A549 (cell line): ENCODE data around the gene TMEM95. TPM values are rescaled to one million over a fixed set of nuclear protein-coding genes. Genes with fewer than 3 reads are reported as not detected.

ENCODE experiments used
- ATAC-seq, 2 experiments: fragments of 200-7000 bp in 1 of 2; fragments of >200 bp in 1 of 2; cut with Nextera tagmentation in 1 of 2; cut with Tn5 transposase in 1 of 2; 3 replicates each; pipeline versions ENCODE4 v1.8.0 to v1.9.1; 2018 to 2020; ENCODE audit warnings: mild to moderate bottlenecking in 1 of 2, moderate library complexity in 1 of 2
- CTCF ChIA-PET: fragments of 300-600 bp; sonication (Branson Sonifier 250); formaldehyde crosslinking; extraction: SDS; loops from one replicate; lab custom pipeline; 2021; ENCODE audit warnings: antibody characterized with exemption, inconsistent platforms; lab: Yijun Ruan, JAX
- POLR2A ChIA-PET: fragments of 350-600 bp; formaldehyde crosslinking; extraction: SDS; loops from one replicate; lab custom pipeline; 2021; ENCODE audit warnings: antibody characterized with exemption, inconsistent platforms; lab: Yijun Ruan, JAX
- DNase-seq, 2 experiments: peaks; one replicate each; pipeline versions ENCODE4 v3.0.0 to v3.0.0-alpha.2; 2011 to 2016; ENCODE audit warnings: low read depth in 1 of 2, low spot score in 1 of 2
- FAIRE-seq: peaks from 2 replicates; lab custom pipeline; 2011; peaks lifted over from hg19 to GRCh38; lab: Jason Lieb, UNC
- H3K27ac ChIP-seq, 2 experiments: fragments of >200 bp; sonication (Bioruptor Twin); formaldehyde crosslinking; 3 replicates each; pipeline ENCODE4 v1.5.1; 2016 to 2017
- H3K4me1 ChIP-seq: fragments of >200 bp; sonication (Bioruptor Twin); formaldehyde crosslinking; 3 replicates; pipeline ENCODE4 v1.6.1; 2016
- H3K4me2 ChIP-seq: fragments of >200 bp; sonication (Bioruptor Twin); formaldehyde crosslinking; 3 replicates; pipeline ENCODE4 v1.6.1; 2016
- H3K4me3 ChIP-seq: fragments of >200 bp; sonication (Bioruptor Twin); formaldehyde crosslinking; 3 replicates; pipeline ENCODE4 v1.5.1; 2016
- H3K9me3 ChIP-seq: fragments of >200 bp; sonication (Bioruptor Twin); formaldehyde crosslinking; 3 replicates; pipeline ENCODE4 v1.6.1; 2016
- ATOH8 ChIP-seq: fragments of 250-450 bp; sonication (Bioruptor Pico); IDR thresholded peaks from 2 replicates; pipeline ENCODE4 v1.5.0; 2020; ENCODE audit warnings: low read depth, mild to moderate bottlenecking, moderate library complexity
- CHD2 ChIP-seq: fragments of 150-350 bp; IDR thresholded peaks from 2 replicates; pipeline ENCODE4 v1.6.1; 2014; ENCODE audit warnings: low read length; ENCODE audit not compliant: partially characterized antibody
- CTCF ChIP-seq: fragments of >200 bp; sonication (Bioruptor Twin); formaldehyde crosslinking; IDR thresholded peaks from 3 replicates; pipeline ENCODE4 v1.5.1; 2016
- E2F6 ChIP-seq: IDR thresholded peaks from 2 replicates; pipeline ENCODE4 v1.6.1; 2012; ENCODE audit warnings: low read depth, borderline replicate concordance
- EHF ChIP-seq: fragments of 250-450 bp; sonication (Bioruptor Pico); IDR thresholded peaks from 2 replicates; pipeline ENCODE4 v1.5.0; 2020; ENCODE audit warnings: mild to moderate bottlenecking
- ELK1 ChIP-seq: fragments of 150-350 bp; IDR thresholded peaks from 2 replicates; pipeline ENCODE4 v1.6.1; 2014; ENCODE audit warnings: low read depth, mild to moderate bottlenecking, low read length
- EP300 ChIP-seq, 2 experiments: fragments of >200 bp; sonication (Bioruptor Twin); formaldehyde crosslinking; IDR thresholded peaks; 2 replicates in 1 of 2; 3 replicates in 1 of 2; pipeline ENCODE4 v1.6.1; 2016 to 2017
- ESRRA ChIP-seq: fragments of 150-350 bp; IDR thresholded peaks from 2 replicates; pipeline ENCODE4 v1.6.1; 2014; ENCODE audit warnings: mild to moderate bottlenecking, low read length, borderline replicate concordance
- JUN ChIP-seq, 2 experiments: fragments of >200 bp; sonication (Bioruptor Twin); formaldehyde crosslinking; IDR thresholded peaks; 2 replicates in 1 of 2; 3 replicates in 1 of 2; pipeline ENCODE4 v1.6.1; 2016 to 2017
- KDM5A ChIP-seq: fragments of 200-600 bp; sonication (generic); IDR thresholded peaks from 2 replicates; pipeline ENCODE4 v1.6.1; 2016; ENCODE audit warnings: antibody characterized with exemption, mild to moderate bottlenecking
- NPAS2 ChIP-seq: fragments of 250-450 bp; sonication (Bioruptor Pico); IDR thresholded peaks from 2 replicates; pipeline ENCODE4 v1.8.0; 2022; ENCODE audit warnings: mild to moderate bottlenecking, moderate library complexity, borderline replicate concordance
- PHF8 ChIP-seq: fragments of 200-600 bp; sonication (generic); IDR thresholded peaks from 2 replicates; pipeline ENCODE4 v1.6.1; 2016; ENCODE audit warnings: low read depth, mild to moderate bottlenecking, antibody characterized with exemption, moderate library complexity, borderline replicate concordance
- POLR2A ChIP-seq: IDR thresholded peaks from 2 replicates; pipeline ENCODE4 v1.6.1; 2012; ENCODE audit warnings: mild to moderate bottlenecking, low read length
- RARB ChIP-seq: fragments of 250-450 bp; sonication (Bioruptor Pico); IDR thresholded peaks from 2 replicates; pipeline ENCODE4 v1.8.0; 2021; ENCODE audit warnings: mild to moderate bottlenecking, moderate library complexity
- RCOR1 ChIP-seq: fragments of 150-350 bp; IDR thresholded peaks from 2 replicates; pipeline ENCODE4 v1.6.1; 2014; ENCODE audit warnings: antibody characterized with exemption, low read length, low read depth
- WGBS: methylation state at CpG from one replicate; pipeline ENCODE4 v1.1.6; 2017; ENCODE audit errors: missing lambda C conversion rate; 5-methylcytosine and 5-hydroxymethylcytosine counted together
- polyA plus RNA-seq, 4 experiments: library from polyadenylated mRNA; depleted of rRNA in 3 of 4; stranded (reverse); fragments of >200 nt; fragmentation: RNase III in 1 of 4; extraction: RNeasy Plus Mini Kit Qiagen cat#74134 plus additional on column Dnase treatment in 1 of 4; gene quantifications; 2 replicates in 3 of 4; 3 replicates in 1 of 4; pipeline ENCODE4 v1.2.3, GENCODE V29; 2011 to 2017

Gene TMEM95
- polyA plus RNA-seq, 2 of the 4 experiments (the other 2 are of a cell fraction): not detected

- no peak for DNase-seq
- H3K4me1 ChIP-seq: peaks cover 39% of the 10 kb centered on the region
- H3K27ac ChIP-seq: peak overlapping the region; percentile 88 to 95
- peak overlapping the region; percentile 90 for H3K4me2 ChIP-seq
- ATAC-seq: peak in 1 of 2 experiments; percentile 23; a peak in 4 of 6 replicates
- POLR2A ChIA-PET: interaction anchor here (0.9 to 4.0 kb wide), 2 partner anchors 14 to 21 kb away, joined by 3 to 22 read pairs; partner anchors contain the start of genes ACAP1 and NEURL4
- CTCF ChIA-PET: interaction anchor here (0.7 to 6.1 kb wide), 7 partner anchors 10 to 40 kb away, joined by 3 to 58 read pairs (median 7); no protein-coding TSS in a partner anchor
- WGBS: 49% methylated on average over 22 of the region's 30 CpGs
- no peak for FAIRE-seq
- H3K9me3 ChIP-seq: no peaks in the 10 kb centered on the region
- TF ChIP-seq JUN (IDR thresholded peaks at IDR 0.05) (peak in 1 of 2 experiments; percentile 67; a peak in 2 of 5 replicates), CHD2 (no peak), ATOH8 (CRISPR knock-in tag) (0 out of 2 replicates have a peak, but pooled peaks have one; percentile 1), NPAS2 (CRISPR knock-in tag) (no peak), KDM5A (peak; percentile 43), EP300 (IDR thresholded peaks at IDR 0.05) (0 out of 5 replicates have a peak, but pooled peaks of 1 of the 2 experiments have one; percentile 5), POLR2A (0 out of 2 replicates have a peak, but pooled peaks have one; percentile 24)
- H3K4me3 ChIP-seq: peak overlapping the region; percentile 75
Observed at GRCh38 chr17:7315570-7316235, 39.3 kb upstream of the TMEM95 start.

GRCh38 chr17:7317161-7317803 lies 37.7 kb upstream of the TMEM95 start:
- Histone ChIP-seq H3K4me2 (no peak overlapping the region), H3K4me1 (peaks cover 26% of the 10 kb centered on the region; the same call in 2 of the 3 replicates), H3K27ac (no peak overlapping the region), H3K4me3 (no peak overlapping the region), H3K9me3 (no peaks in the 10 kb centered on the region)
- ChIA-PET POLR2A (interaction anchor here (1.5 kb wide), 1 partner anchor 12 kb away, joined by 4 read pairs; the partner anchor contains the start of gene NEURL4), CTCF (interaction anchor here (0.5 to 6.1 kb wide), 13 partner anchors 8 to 199 kb away, joined by 3 to 58 read pairs (median 4); partner anchors contain the start of gene NEURL4)
- FAIRE-seq (no peak), DNase-seq (no peak), ATAC-seq (no peak)
- TF ChIP-seq RARB (CRISPR knock-in tag) (no peak), ATOH8 (CRISPR knock-in tag) (no peak), E2F6 (no peak), EHF (no peak), CTCF (no peak), RCOR1 (no peak), ELK1 (no peak), ESRRA (no peak), PHF8 (no peak)
- WGBS: 90% methylated on average over 16 of the region's 16 CpGs
